ENCODE data around the gene OPRL1.
"Not testable (repeated sequence)": the region's sequence is repeated elsewhere in the genome, so short reads cannot be mapped to it uniquely, and the experiment has no call there.

The OPRL1 gene

DNA sequence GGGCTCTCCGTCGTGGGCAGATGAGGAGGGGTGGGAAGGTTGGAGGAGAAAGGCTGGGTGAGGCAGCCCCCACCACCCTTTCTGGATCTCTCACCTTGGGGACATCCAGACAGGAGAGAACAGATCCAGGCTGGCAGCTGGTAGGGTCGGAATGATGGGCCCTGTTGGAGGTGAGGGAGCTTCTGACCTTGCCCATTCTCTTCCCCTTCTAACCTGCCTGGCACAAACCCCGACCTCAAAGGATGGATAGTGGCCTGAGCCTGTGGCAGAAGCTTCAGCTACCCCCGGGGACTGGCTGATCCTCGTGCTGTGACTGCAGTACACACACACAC is 33.5 kb downstream of the OPRL1 start:
- DNase-seq (ENCODE audit: insufficient read length, low spot score) = no peak

DNA sequence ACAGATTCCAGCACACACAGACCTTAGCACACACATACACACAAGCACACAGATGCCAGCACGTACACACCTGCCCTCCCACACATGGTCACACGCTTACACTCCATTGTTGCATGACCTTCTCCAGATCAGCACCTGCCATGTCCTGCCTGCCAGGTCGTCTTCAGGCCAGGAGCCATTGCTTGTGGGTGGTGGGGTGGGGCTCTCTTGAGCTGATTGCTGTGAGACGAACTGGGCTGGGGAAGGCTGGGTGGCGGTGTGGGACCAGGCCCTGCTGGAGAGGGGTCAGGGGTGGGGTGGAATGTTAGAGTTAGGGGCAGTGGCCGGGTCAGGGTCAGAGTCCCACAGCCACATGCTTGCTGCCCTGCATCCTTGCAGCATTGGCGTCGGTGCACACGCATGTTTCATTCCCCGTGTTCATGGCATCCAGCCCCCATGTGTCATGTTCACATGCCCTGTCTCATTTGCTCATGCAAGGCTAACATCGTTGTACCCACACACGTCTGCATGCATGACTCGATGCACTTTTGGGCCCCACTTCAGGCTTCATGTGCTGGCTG is 34.0 kb downstream of the OPRL1 start:
- DNase-seq (ENCODE audit: insufficient read length, low spot score) (no peak), FAIRE-seq (no peak)

More for the DNA sequence above, 33.5 kb downstream of the OPRL1 start:
- no peak for FAIRE-seq

DNA sequence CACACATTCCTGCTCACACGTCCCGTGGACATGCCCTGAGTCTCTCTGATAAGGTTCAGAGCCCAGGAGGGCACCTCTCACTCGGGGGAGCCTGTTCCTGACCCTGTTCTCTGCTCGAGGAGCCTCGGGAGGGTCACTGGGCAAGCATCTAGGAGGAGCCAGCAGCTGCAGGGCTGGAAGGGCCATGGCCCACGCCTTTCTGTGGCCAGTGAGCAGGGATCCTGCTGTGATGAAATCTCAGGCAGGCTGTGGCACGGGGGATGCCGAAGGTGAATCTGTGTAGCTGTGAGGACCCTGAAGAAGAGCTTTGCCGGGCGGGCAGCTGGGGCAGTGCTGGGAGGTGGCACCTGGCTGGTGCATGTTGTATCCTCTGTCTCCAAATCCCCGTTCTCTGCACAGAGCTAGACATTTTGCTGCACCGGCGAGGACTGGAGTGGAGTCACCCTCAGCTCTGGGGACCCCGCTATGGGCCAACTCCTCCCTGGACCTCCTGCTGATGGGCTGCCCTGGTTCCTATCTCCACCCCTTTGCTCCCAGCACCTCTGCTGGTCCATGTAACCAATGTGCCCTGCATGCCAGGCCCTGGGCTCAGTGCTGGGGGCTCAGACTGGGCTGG is 34.6 kb downstream of the OPRL1 start:
- no peak for FAIRE-seq
- no peak for DNase-seq (ENCODE audit: insufficient read length, low spot score)

DNA sequence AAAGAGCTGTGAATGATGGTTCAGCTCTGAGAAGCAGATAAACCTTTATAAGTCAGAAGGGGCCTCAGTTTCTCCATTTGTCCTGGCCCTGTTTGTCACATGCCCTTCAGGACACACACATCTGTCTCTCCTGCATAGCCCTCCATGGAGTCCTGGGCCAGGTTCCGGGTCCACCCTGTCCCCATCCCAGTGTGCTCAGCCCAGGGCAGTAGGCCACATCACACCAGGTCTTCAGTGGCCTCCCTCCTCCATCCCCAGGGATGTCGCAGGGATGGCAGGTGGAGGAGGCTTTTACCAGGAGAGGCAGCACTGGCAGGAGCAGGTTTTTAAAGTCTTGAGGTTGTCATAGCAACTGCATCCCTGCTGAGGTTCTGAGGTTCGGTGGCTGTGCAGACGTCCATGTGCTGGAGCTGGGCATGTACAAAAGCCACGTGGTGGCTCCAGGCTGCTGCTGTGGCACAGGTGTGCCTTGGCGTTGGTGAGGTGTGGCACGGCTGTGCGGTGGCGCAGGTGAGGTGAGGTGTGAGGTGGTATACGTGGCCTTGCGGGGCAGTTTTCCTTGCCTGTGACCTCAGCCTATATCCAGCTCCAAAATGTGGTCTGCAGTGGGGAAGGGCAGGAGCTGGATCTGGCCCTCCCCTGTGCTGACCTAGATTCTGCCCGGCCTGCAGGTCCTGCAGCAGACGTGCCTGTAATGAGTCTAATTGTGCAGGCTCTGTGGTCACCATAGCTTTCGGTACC is 35.5 kb downstream of the OPRL1 start:
- FAIRE-seq (peak; percentile 83), DNase-seq (ENCODE audit: insufficient read length, low spot score) (no peak)

DNA sequence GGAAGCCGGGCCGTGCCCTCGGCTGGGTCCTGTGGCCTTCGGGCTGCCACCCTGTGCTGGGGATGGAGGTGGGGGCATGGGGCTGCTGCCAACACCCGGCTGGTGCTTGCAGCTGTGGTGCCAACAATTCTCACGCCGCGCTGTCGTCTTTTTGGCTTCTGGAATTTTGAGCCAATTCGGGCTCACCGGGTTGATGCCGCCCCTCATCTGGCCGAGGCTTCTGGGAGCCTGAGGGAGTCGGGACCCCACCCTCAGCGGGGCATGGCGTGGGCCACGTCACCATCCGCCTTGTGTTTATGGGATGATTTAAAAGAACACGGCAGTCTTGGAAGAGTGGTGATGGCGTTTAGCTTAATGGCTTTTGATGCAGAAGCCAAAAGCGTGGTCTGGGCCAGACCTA is 36.1 kb downstream of the OPRL1 start:
- FAIRE-seq = no peak

DNA sequence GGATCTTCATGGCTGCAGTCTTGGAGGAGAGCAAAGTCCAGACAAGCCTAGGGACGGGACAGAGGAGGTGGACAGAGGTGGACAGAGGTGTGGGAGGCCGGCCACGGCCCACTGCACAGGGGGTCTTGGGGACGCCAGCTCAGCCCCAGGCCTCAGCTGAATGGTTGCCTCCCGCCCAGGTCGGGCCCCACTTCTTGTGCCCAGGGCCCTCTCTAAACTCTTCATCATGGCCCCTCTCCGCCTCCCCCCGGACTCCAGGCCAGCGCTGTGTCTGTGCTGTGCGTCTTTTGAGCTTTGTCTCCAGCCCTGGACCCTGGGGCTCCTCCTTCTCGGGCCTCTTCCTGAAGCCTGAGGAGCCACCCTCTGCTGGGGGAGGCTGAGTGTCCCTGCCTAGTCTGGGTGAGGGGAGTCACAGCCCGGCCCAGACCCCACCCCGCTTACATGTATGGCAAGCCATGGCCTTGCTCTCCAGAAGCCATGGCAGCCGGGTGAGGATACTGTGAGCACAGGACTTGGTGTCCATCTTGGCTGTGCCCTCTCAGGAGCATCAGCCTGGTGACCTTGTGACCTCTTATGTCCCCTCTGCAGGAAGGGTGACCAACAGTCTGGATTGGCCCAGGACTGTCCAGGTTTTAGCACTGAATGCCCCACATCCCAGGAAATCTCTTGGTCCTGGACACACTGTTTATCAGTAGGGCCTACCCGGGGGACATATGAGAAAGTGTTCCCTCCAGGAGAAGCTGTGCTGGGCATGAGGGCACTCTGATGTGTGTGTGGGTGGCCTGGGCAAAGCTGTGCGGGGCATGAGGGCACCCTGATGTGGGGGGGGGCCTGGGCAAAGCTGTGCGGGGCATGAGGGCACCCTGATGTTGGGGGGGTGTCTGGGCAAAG is 36.9 kb downstream of the OPRL1 start:
- FAIRE-seq (no peak), DNase-seq (ENCODE audit: insufficient read length, low spot score) (no peak)

More for the DNA sequence above, 36.1 kb downstream of the OPRL1 start:
- no peak for DNase-seq (ENCODE audit: insufficient read length, low spot score)

DNA sequence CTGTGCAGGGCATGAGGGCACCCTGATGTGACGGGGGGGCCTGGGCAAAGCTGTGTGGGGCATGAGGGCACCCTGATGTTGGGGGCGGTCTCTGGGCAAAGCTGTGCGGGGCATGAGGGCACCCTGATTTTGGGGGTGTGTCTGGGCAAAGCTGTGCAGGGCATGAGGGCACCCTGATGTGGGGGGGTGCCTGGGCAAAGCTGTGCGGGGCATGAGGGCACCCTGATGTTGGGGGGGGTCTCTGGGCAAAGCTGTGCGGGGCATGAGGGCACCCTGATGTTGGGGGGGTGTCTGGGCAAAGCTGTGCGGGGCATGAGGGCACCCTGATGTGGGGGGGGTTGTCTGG is 37.5 kb downstream of the OPRL1 start:
- DNase-seq (ENCODE audit: insufficient read length, low spot score); FAIRE-seq: not testable (repeated sequence)

DNA sequence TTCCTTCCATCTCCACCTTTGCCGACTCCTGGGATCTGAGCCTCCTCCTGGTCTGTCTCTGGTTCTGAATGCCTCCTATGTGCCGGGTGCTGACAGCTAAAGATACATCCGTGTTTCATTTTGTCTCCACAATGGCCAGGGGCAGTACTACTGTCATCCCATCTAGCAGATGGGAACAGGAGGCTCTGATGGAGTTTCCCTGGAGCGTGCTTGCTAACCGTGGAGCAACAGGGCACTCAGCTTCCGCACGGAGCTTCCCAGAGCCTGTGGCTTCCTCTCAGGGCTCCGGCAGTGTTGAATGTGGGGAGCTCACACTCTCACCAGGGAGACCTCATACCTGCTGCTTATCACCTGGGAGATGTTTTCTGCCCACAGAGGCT is 39.4 kb downstream of the OPRL1 start:
- DNase-seq (ENCODE audit: insufficient read length, low spot score) (no peak), FAIRE-seq (no peak)

DNA sequence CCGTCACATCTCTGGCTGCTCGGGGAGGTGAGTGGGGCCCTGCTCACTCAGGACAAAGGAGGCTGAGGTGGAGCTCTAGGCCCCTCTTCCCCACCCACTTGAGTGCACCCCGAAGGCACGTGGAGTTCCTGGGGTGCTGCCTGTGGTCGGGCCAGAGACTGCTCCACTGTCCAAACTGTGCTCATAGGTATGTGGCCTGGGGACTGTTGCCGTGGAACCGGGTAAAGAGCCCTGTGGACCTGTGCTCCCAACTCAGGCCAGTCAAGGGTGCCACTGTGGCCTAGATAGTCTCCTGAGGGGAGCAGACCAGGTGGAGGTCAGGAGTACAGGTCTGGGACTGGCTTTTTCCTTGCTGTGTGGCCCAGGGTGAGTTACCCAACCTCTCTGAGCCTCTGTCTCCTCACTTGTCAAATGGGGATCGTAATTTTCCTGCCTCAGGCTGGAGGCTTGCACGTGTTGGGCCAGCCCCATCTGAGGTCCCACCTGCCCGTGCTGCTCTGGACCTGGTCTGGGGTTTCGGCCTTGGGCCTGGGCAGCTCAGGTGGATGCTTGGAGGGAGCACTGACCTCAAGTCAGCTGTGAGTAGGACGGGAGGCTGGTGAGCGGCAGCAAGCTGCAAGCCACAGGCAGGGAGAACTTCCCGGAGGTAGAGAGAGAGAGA is 39.9 kb downstream of the OPRL1 start:
- FAIRE-seq = peak; percentile 38
- DNase-seq (ENCODE audit: insufficient read length, low spot score) = no peak

DNA sequence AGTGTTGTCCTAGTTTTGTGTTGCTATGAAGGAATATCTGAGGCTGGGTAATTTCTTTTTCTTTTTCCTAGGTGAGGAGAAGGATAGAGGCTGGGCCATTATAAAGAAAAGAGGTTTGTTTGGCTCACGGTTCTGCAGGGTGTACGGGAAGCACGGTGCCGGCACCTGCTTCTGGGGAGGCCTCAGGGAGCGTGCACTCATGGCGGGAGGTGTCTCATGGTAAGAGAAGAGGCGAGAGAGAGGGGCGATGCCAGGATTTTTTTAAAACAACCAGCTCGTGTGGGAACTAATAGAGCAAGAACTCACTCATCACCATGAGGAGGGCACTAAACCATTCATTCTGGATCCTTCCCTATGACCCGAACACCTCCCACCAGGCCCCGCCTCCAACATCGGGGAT is 41.7 kb downstream of the OPRL1 start:
- no peak for DNase-seq (ENCODE audit: insufficient read length, low spot score)
- peak; percentile 26 for FAIRE-seq

DNA sequence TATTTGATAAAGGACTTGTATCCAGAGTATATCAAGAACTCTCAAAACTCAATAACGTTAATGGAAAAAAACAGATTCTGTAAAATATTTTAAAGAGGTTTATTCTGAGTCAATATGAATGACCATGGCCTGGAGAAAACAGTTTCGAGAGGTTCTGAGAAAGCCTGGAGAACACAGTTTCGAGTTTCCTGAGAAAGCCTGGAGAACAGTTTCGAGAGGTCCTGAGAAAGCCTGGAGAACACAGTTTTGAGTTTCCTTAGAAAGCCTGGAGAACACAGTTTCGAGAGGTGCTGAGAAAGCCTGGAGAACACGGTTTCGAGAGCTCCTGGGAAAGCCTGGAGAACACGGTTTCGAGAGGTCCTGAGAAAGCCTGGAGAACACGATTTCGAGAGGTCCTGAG is 43.0 kb downstream of the OPRL1 start:
- not testable (repeated sequence) for FAIRE-seq; DNase-seq (ENCODE audit: insufficient read length, low spot score)

DNA sequence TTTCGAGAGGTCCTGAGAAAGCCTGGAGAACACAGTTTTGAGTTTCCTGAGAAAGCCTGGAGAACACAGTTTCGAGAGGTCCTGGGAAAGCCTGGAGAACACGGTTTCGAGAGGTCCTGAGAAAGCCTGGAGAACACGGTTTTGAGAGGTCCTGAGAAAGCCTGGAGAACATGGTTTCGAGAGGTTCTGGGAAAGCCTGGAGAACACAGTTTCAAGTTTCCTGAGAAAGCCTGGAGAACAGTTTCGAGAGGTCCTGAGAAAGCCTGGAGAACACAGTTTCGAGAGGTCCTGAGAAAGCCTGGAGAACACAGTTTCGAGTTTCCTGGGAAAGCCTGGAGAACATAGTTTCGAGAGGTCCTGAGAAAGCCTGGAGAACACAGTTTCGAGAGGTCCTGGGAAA is 43.6 kb downstream of the OPRL1 start:
- FAIRE-seq; DNase-seq (ENCODE audit: insufficient read length, low spot score): not testable (repeated sequence)

DNA sequence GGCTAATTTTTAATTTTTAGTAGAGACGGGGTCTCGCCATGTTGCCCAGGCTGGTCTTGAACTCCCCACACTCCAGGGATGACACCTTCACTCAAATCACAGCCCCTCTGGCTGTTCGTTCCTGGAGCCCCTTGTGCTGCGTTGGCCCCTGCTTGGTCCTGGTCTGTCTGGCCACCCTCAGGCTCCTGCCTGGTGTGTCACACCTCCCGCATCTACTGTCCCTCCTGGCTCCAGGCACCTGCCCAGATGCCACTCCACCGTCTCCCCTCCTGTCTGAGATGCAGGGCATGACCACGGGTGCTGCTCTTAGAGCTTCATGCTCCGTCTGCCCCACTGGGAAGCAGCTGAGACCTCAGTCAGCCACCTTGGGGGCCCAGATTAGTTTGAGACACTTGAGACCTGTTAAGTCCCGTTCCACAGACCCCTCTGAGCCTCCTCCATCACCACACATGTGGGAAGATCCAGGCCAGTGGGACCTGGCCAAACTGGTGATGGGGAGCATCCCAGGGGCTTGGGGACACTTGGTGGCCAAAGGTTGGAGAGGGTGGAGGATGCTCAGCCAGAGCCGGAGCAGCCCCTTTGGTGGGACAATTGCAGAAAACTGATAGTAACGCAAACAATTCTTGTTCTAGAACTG is 49.4 kb downstream of the OPRL1 start:
- FAIRE-seq = no peak
- no peak for DNase-seq (ENCODE audit: insufficient read length, low spot score)

DNA sequence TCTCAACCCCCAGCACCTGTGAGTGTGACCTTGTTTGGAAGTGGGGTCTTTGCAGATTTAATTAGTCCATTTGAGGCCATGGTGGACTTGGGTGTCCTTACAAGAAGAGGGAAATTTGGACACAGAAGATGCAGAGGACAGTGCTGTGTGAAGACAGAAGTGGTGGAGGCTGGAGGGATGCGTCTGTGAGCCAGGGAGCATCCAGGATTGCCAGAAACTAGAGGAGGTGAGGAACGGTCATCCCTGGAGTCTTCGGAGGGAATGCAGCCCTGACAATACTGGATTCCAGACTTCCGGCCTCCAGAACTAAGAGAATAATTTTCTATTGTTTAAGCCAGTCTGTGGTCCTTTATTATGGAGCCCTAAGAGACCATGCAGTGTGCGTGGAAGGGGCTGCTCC is 50.4 kb downstream of the OPRL1 start:
- FAIRE-seq = no peak

DNA sequence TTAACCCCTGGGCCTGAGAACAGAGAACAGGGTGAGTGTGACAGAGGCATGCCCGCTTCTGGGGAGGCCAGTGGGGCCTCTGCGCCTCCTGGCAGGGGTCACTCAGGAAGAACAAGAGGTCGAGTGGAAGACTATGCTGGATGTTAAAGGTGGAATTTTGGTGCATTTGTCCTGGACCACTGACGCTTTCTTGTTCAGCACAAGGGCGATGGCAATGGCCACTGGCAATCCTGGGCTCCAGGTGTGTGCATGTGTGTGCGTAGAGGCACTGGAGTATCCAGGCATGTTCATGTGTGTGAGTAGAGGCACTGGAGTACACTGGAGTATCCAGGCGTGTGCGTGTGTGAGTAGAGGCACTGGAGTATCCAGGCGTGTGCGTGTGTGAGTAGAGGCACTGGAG is 51.0 kb downstream of the OPRL1 start:
- FAIRE-seq = no peak
- no peak for DNase-seq (ENCODE audit: insufficient read length, low spot score)

More for the DNA sequence above, 50.4 kb downstream of the OPRL1 start:
- DNase-seq (ENCODE audit: insufficient read length, low spot score) = no peak

DNA sequence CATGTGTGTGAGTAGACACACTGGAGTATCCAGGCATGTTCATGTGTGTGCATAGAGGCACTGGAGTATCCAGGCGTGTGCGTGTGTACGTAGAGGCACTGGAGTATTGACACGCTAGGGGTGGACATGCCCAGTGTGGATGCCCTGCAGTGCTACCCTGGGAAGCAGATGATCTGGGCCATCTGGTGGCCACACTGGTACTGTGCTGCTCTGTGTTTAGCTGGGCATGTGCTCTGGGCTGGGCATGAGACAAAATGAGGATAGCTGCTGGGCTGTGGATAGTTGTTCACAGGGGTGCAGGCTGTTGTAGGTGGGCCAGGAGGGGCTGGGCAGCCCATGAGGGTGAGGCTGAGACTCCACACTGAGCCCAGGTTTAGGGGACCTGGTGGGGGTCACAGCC is 51.5 kb downstream of the OPRL1 start:
- FAIRE-seq = peak; percentile 88
- DNase-seq (ENCODE audit: insufficient read length, low spot score) = peak; percentile 67

DNA sequence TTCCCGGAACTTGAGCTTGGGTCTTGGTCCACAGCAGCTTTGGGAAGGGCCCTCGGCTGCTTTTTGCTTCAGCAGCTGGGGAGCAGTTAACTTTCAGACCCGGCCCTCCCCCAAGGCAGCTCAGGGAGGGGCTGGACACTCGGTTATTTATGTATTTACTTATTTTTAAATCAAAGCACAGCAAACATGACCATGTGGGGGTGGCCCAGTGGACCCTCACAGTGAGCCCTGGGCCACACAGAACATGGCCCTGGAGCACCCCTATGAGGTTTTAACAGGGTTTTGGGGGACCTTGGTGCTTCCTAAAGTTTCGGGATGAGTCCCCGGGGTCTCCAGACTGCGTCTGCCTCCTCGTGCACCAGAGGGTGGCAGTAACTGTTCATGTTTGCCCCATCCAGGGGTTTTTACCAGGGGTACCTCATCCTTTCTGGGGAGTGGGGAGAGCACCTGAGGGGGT is 54.1 kb downstream of the OPRL1 start:
- DNase-seq (ENCODE audit: insufficient read length, low spot score) = no peak
- FAIRE-seq = no peak

DNA sequence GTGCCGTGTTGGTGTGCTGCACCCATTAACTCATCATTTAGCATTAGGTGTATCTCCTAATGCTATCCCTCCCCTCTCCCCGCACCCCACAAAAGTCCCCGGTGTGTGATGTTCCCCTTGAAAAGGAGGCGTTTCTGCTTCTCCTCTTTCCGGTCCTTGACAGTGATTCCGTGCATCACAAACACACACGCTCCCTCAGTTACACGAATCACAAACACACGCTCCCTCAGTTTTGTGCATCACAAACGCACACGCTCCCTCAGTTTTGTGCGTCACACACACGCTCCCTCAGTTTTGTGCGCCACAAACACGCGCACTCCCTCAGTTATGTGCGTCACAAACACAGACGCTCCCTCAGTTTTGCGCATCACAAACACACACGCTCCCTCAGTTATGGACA is 54.9 kb downstream of the OPRL1 start:
- peak; percentile 70 for FAIRE-seq
- DNase-seq (ENCODE audit: insufficient read length, low spot score) = not testable (repeated sequence)

DNA sequence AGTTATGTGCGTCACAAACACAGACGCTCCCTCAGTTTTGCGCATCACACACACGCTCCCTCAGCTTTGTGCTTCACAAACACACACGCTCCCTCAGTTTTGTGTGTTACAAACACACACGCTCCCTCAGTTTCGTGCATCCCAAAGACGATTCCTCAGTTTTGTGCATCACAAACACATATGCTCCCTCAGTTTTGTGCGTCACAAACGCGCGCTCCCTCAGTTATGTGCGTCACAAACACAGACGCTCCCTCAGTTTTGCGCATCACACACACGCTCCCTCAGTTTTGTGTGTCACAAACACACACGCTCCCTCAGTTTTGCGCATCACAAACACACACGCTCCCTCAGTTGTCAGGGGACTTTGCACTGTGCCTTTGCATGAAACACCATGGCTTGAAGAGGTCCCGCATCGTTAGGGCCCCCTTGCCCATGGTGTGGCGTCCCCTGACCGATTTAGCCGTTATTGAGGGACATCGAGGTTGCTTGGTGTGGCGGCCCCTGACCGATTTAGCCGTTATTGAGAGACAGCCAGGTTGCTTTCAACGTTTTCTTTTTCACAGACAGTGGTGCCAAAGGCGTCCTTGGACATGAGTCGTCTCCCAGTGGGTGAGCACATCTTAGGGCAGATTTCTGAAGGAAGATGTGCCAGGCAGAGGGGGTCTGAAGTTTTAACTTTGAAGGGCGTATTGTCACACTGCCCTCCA is 56.3 kb downstream of the OPRL1 start:
- FAIRE-seq (peak; percentile 91), DNase-seq (ENCODE audit: insufficient read length, low spot score) (no peak)

DNA sequence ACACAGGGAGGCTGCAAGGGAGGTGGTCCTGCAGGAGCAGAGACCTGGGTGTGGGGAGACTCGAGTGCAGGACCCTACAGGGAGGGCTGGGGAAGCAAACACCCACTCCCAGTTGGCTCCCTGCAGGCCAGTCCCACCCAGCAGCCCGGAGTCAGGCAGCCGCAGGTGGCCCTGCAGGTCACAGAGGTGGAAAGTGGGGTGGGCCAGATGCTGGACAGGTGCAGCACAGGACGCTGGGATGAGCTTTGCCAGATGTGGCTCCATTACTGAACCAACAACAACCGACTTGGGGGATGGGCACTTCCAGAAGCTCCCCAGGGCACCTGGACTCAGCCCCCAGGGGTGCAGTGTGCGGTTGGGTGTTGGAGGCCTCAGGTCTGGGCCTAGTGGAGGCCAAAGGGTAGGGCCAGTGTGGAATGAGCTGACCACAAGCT is 57.7 kb downstream of the OPRL1 start:
- FAIRE-seq (peak; percentile 52), DNase-seq (ENCODE audit: insufficient read length, low spot score) (no peak)

All from HTR-8/SVneo (cell line).